Measurements from ENCODE around the gene AAK1.
"Not testable (repeated sequence)": the region's sequence is repeated elsewhere in the genome, so short reads cannot be mapped to it uniquely, and the experiment has no call there.

GRCh38 chr2:69575371-69575770 lies 68.2 kb downstream of the AAK1 start:
- TF ChIP-seq CTCF, POLR2A (IDR thresholded peaks at IDR 0.05): not testable (repeated sequence)

Data from lower leg skin (tissue), 3 donors.